ENCODE measurements around the gene SPTLC3.

SPTLC3 gene

GRCh38 chr20:13034936-13035335 lies 26.2 kb downstream of the SPTLC3 start:
- no peak for DNase-seq

- DNase-seq: no peak
These were observed 26.8 kb downstream of the SPTLC3 start for GRCh38 chr20:13035399-13036152.

GRCh38 chr20:13037727-13038126 lies 29.0 kb downstream of the SPTLC3 start:
- no peak for DNase-seq

- no peak for DNase-seq
These were observed 33.0 kb downstream of the SPTLC3 start for GRCh38 chr20:13041574-13042457.

- no peak for DNase-seq
These were observed 33.7 kb downstream of the SPTLC3 start for GRCh38 chr20:13042458-13042794.

- no peak for DNase-seq
These were observed 37.6 kb downstream of the SPTLC3 start for GRCh38 chr20:13046409-13046808.

GRCh38 chr20:13054011-13054410 lies 45.2 kb downstream of the SPTLC3 start:
- no peak for DNase-seq

- no peak for DNase-seq
These were observed 50.1 kb downstream of the SPTLC3 start for GRCh38 chr20:13058666-13059389.

- no peak for DNase-seq
These were observed 50.8 kb downstream of the SPTLC3 start for GRCh38 chr20:13059398-13060136.

GRCh38 chr20:13060327-13060726 lies 51.6 kb downstream of the SPTLC3 start:
- DNase-seq: no peak

GRCh38 chr20:13061381-13061780 lies 52.6 kb downstream of the SPTLC3 start:
- DNase-seq: no peak

- no peak for DNase-seq
These were observed 54.0 kb downstream of the SPTLC3 start for GRCh38 chr20:13062789-13063188.

- no peak for DNase-seq
These were observed 59.6 kb downstream of the SPTLC3 start for GRCh38 chr20:13068336-13068735.

GRCh38 chr20:13081877-13082276 lies 73.1 kb downstream of the SPTLC3 start:
- DNase-seq: no peak

GRCh38 chr20:13082378-13082777 lies 73.6 kb downstream of the SPTLC3 start:
- no peak for DNase-seq

- no peak for DNase-seq
These were observed 76.5 kb downstream of the SPTLC3 start for GRCh38 chr20:13085275-13085674.

- DNase-seq: no peak
These were observed 81.2 kb downstream of the SPTLC3 start for GRCh38 chr20:13089950-13090469.

GRCh38 chr20:13092111-13092510 lies 83.3 kb downstream of the SPTLC3 start:
- no peak for DNase-seq

- no peak for DNase-seq
These were observed 86.2 kb downstream of the SPTLC3 start for GRCh38 chr20:13094976-13095375.

GRCh38 chr20:13098720-13099355 lies 90.1 kb downstream of the SPTLC3 start:
- DNase-seq: no peak

- no peak for DNase-seq
These were observed 90.9 kb downstream of the SPTLC3 start for GRCh38 chr20:13099676-13100075.

- no peak for DNase-seq
These were observed 92.5 kb downstream of the SPTLC3 start for GRCh38 chr20:13101276-13101675.

All from NCI-H1417 treated with DMSO at 0.1 percent for 48 hours (cell line).